CD1c-positive myeloid dendritic cell (primary cell): ENCODE measurements around the gene TEX29.

ENCODE experiments used
- DNase-seq: peaks from one replicate; pipeline ENCODE4 v3.0.0-alpha.2; 2016; ENCODE audit errors: extremely low spot score

The TEX29 gene

DNA sequence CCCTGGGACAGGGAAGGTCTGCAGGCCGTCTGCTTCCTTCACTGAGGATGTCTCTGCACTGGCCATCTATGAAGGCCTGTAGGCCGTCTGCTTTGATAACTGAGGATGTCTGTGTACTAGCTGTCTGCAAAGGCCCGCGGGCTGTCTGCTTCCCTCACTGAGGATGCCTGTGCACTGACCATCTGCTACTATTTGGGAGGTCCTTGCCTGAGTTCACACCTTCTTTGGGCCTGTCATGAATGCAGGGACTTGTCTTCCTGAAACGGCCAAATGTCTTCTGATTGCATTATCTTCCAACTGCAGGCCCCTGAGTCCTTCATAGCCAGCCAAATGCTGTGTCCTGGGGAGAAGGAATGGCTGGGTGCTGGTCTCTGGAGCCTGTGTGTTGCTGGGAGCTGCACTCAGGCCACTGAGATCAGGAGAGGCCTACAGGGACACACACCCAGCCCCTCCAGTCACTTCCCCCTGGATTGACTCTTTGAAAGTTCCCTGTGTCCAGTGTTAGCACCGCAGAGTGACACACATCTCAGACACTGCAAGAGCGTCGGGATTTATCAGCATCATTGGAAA is 72.9 kb downstream of the TEX29 start:
- no peak for DNase-seq
